ENCODE data around the gene NKG7.

The NKG7 gene

DNA sequence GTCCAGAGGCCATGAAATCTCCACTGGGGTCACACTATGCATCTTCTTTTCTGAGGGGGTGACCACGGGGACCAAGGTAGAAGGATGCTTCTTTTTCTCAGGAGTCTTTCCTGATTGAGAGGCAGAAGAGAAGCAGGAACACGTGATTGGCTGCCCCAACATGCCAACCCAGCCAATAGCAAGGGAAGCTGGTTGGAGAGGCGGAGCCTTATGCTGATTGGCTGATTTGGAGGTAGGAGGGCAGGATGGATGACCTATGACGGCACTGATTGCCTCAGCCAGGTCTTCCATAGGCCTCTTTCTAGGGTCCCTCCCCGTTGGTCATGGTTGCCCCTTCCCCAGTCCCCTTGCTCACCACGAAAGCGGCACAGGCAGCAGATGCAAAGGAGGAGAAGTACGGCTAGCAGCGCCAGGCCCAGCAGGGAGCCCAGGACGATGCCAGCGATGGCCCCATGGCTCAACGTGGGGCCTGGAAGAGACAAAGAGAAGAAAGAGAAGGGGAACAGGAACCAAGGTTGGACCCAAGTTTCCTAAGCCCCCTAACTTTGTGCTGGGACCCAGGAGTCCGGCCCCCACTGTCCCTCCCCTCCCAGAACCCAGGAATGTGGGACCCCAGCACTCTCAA, 38.5 kb downstream of the NKG7 start:
- DNase-seq: no peak

DNA sequence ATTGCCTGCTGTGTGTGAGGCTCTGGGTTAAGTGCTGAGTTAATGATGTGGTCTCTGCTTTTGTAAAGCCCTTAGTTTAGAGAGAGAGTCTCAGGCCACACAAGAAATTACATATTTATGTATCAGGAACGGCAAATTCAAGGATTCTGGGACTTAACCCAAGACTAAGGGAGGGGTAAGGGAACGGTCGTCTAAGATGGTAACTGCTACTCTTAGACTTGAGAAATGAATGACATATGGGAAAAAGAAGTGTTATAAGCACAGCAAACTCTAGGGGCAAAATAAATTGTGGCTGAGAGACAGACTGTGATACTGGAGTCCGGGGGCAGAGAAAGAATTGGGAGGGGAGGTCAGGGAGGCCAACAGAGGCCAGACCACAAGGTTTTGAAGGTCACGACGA, 40.7 kb downstream of the NKG7 start:
- no peak for DNase-seq

DNA sequence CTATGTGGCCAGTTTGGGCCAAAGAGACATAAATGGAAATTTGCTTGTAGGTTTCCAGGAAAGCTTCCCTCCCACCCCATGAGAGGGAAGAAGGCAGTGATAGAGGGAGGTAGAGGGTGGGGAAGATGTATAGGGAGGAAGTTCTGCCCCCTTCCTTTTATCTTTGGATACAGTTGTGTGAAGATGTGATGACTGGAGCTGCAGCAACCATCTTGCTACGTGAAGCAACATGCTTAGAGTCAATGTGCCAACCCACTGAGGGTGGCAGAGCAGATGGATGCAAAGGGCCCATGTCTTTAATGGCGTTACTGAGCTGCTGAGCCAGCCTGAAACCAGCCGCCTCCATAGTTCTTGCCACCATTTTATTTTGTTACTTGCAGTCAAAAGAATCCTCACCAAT, 41.3 kb downstream of the NKG7 start:
- DNase-seq: no peak

DNA sequence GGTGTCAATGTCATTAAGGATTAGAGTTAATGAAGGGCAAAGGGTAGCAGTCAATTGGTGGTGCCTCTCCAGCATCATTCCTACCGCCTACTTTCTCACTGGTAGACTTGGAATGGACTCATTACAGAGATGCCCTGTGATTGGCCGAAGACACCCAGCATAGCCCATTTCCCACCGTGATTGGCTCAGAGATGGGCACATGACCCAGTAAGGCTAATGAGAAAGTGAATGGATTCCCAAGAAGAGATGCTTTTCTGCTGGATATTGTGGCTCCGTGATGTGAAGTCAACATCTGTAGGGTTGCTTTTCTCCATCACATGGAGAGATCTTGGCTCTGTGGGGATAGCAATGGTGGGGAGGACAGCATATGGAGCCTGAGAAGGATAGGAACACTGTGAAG, 42.1 kb downstream of the NKG7 start:
- DNase-seq: no peak

DNA sequence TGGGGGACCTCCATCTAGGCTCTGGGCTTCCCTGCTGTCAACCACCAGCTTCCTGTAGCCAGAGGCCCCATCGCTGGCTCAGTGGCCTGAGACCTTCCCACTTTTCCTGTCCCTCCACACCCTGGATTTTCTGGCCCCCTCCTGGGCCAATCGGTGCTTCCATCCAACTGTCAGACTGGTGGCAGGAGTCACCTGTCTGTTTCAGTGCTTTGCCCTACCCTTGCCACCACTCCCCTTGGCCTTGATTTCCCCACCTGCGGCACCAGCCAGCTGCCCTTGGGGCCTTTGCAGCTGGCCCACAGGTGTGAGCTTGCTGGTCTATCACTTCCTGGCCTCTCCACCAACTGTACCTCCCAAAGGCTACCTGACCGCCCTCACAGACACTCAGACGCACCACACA, 43.0 kb downstream of the NKG7 start:
- DNase-seq: no peak

DNA sequence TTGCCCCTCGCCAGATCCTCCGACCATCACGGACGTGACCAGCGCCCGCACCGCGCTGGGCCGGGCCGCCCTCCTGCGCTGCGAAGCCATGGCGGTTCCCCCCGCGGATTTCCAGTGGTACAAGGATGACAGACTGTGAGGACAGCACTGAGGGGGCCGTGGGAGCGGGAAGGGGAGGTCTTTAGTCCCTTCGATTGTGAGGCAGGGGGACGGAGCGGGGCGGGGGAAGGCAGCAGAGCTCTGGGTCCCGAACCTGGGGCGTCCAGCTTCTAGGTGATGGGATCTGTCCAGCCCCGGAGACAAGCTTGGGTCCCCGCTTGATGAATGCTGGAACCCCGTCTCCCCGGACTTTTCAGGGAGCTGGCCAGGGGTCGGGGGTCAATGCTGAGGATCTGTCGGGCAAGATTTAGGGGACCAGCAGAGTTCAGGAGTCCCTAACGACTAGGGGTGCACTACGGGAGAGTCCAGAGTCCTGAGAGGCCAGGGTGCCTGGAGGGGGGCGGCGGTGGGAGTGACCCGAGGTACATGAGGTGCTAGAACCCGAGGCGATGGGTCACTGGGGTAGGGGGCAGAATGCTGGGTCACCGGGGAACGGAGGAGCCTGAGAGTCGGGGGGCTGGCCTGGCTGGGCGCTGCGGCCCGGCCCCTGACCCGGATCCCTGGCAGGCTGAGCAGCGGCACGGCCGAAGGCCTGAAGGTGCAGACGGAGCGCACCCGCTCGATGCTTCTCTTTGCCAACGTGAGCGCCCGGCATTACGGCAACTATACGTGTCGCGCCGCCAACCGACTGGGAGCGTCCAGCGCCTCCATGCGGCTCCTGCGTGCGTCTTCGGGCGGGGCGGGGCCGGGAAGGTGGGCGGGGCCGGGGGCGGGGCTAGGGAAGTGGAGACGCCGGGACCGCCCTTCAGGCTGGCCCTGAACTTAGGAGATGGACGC, 45.1 kb downstream of the NKG7 start:
- DNase-seq: no peak

DNA sequence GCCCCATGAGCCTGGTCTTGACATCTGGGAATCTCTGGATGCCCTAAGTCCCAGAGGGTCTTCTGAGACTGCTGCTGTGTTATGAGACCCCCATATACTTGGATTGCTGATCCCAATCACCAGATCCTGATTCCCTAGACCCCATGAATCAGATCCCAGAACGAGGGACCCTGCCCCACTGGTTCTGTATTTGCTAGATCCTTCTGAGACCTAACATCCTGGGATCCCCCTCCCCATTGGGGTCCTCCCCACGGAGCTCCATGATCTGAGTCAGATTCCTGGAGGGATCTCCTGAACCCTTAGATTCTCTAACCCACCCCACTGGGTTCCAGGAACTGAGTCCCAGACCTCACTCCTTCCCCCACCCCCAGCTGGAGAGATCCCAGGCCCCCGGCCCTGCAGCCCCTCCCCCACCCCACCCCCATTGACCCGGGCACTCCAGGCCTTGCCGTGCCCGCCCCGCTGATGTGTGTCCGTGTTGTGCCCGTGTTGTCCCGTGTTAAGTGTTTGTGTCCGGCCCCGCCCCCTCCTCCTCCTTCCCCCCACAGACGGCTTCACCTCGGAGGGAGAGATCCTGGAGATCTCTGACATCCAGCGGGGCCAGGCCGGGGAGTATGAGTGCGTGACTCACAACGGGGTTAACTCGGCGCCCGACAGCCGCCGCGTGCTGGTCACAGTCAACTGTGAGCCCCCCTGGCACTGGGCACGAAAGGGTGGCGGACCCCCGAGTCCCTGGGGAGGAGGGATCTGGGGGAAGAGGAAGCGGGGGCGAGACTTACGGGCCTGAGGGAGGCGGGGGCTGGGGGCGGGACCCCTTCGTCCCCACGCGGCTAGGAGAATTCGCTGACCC, 46.0 kb downstream of the NKG7 start:
- DNase-seq: no peak

DNA sequence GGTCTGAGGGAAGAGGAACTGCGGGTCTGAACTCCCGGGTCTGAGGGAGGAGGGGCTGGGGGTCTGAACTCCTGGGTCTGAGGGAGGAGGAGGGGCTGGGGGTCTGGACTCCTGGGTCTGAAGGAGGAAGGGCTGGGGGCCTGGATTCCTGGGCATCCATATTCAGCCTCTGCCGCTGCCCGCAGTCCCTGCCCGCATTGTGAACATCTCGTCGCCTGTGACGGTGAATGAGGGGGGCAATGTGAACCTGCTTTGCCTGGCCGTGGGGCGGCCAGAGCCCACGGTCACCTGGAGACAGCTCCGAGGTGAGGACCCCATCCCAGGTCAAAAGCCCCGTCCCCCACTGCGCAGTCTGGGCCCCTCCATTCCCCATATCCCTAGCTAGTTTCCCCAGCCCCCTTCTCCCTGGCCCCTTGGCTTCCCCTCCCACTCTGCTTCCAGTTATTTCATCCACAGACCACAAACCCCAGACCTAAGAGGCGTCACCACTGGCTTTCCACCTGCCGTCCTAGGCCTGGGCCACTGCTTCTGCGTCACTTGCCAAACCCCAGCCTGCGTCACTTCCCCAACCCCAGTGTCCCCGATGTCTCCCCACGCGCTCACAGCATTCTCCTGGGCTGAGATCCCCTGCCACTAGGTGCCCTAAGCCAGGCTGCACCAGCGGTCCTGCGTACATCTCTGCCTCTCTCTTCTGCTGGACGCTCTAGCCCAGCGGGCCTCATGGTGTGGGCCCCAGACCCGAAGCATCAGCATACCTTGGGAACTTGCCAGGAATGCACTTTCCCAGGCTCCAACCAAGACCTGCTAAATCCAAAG, 47.1 kb downstream of the NKG7 start:
- DNase-seq: no peak

DNA sequence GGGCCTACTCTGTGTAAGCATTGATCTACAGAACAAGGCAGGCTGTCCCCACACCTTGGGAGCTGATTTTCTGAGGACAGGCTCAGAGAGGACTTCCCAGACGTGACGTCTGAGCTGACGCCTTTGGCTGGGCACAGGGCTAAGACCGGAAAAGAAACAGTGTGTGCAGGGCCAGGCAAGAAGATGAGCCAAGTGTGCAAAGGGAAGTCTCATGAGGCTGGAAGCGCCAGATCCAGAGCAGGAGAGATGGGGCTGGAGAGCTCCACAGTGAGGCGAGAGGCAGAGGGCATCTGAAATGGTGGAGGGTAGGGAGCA, 48.3 kb downstream of the NKG7 start:
- DNase-seq: no peak

DNA sequence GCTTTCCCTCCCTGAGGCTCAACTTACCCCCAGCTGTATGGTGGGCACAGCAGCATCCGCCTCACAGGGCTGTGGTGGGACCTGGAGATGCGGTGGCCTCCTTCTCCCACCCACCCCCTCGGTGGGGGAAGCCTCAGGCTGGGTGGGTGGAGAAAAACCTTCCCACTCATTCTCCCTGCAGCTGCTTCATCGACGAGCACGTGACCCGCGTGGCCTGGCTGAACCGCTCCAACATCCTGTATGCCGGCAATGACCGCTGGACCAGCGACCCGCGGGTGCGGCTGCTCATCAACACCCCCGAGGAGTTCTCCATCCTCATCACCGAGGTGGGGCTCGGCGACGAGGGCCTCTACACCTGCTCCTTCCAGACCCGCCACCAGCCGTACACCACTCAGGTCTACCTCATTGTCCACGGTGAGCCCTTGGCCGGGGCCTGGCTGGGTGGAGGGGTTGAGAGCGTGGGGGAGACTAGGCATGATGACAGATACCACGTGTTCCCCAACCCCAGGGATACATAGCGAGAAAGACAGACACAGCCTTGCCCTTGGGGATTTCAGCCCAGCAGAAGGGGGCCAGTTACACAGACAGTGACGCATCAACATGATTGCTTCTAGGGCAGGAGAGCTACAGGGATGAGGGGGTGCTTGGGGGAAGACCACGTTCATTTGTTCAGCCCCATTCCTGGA, 48.8 kb downstream of the NKG7 start:
- no peak for DNase-seq

DNA sequence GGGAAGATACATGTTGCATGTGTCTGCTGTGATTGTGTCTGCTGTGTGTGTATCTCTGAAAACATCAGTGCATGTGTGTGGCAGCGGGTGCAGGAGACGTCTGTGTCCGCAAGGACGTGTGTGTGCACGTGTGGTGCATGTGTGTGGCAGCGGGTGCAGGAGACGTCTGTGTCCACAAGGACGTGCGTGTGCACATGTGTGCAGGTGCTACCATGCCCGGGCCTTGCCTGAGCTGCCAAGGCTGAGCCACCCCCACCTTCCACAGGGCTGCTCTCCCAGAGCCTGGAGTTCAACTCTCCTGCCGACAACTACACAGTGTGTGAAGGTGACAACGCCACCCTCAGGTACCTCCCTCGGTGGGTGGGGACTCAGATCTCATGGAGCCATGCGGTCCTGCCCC, 50.7 kb downstream of the NKG7 start:
- no peak for DNase-seq
